Amniotic epithelial cell (primary cell): ENCODE data around the gene KLF15.

ENCODE experiments used
- DNase-seq: peaks from one replicate; pipeline ENCODE4 v3.0.0-alpha.2; 2010; ENCODE audit warnings: low read depth

The KLF15 gene

DNA sequence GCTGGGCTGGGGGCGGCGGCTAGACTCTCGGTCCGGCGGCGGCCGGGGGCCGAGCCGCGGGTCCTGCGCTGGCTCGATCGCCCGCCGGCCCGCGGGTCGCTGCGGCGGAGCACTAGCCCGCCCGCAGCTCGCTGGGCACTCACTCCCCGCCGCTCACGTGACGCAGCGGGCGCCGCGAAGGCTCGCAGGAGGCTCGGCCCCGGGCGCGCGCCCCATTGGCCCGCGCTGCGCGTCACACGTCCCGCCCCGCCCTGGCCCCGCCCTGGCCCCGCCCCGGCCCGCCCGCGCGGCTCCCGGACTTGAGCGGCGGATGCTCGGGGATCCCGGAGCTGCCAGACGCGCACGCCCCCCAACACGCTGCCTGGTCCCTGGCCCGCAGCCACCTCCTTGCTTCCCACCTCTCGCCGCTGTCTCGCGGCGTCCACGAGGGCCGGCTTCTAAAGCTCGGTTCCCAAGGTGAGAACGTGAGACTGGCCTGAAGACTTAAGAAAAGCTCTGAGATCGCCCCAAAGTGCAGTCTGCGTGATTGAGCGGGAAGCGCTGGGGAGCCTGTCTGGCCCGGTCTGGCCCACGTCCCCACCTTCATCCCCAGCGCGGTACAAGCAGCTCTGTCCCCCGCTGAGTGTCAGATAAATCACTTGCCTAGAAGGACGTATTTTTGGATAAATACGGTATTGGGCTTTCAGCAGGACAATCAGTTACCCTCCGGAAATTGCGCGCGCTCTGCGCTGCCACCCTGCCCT, at the start of gene KLF15:
Gene KLF15, minus strand, starts transcription at position 114 of the 743 bp plus-strand sequence. CDS start 4,486 bp downstream, outside the sequence.
- DNase-seq, result peak; percentile 68

DNA sequence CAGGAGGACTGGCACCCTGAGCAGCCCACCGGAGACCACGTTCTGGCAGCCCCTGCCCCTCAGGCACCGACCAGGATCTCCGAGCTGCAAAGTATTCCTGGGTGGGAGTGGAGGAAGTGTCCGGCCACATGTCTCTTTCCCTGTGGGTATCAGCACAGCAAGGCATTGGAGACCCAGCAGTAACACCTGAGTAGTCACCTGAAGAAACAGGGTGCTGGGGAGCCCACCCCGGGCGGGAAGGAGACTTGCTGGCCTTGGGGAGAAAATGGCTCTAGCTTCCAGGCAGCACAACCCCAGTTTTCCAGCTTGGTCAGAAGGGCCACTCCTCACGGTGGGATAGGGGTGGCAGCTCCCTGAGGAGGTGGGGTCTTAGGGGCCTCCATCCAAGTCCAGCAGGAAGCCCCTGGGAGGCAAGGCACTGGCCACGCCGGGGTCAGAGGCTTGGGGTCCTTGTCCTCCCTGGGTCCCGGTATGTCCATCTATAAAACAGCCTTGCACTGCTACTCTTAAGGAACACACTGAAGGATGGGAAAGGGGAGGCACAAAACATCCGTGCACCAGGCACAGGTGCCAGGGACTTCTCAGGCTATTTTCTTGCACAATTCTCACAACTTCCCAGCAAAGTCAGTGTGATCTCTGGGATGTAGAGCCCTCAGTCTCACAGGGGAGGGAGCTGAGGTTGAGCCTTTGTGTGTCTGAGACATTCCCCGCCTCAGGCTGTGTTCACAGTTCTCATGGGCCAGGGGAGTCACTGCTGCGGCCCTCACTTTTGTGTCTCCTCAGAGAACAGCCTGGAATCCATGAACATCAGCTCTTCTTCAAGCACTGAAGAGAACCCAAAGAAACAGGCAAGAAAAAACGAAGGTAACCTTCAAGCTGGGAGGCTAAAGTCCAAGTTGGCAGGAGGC, 49.4 kb upstream of the KLF15 start:
- DNase-seq, result no peak

- DNase-seq, result no peak
Measured at GRCh38 chr3:126402666-126403302, 45.6 kb upstream of the KLF15 start.

DNA sequence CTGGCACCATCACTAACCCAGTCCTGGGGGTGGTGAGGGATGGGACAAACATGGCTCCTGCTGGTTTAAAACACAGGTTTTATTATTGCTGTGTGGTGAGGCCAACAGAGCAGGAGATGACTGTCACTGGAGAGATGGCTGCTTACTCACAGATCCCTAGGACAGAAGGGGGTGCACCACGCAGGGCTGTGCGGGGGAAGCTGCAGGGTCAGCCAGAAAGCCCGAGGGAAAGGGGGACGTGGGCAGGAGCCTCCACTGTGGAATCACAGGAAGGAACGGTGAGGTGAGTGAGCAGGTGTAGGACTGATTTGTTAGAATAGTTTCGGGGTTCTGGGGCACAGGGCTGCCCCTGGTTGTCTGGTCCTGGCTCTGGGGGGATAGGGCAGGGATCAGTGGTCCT, 45.0 kb upstream of the KLF15 start:
- DNase-seq, result no peak

DNA sequence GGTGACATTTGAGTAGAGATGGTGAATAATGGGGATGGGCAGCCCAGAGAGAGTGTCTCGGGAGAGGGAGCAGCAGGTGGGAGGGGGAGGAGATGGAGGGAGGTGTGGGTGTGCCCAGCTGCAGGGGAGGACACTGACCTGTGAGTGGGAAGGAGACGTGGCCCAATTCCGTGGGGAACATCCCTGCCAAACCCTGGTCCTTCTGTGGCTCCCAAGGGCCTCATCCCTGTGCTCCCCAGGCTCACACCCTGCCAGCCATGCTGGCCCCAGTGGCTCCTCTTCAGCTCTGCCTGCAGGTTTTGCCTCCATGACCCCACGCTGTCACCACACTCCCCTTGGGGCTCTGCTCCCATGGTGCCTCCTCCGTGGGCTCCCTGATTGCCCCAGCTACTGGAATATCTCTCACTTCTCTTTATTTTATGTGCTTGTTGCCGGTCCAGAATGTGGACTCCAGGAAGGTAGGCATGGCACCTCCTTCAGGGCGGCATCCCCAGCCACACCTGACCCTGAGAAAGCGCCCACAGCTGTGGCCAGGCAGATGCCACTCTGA, 44.5 kb upstream of the KLF15 start:
- DNase-seq, result no peak

DNA sequence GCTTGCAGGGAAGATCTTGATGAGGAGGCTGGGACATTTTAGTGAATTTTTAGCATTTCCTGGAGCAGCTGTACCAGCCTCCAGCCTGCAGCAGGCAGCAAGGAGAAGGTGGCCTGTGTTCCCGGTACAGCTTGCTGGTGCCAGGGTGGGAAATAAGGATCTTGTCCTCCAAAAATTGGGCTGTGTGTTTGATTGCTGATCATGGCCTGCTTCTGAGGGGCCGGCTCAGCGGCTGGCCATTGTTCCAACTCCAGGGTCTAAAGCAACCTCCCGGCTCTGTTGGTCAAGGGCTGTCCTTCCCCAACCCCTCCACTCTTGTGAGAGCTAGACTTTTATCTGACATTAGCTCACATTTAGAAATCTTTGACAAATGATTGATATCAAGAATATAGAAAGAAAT, 42.5 kb upstream of the KLF15 start:
- no peak for DNase-seq

DNA sequence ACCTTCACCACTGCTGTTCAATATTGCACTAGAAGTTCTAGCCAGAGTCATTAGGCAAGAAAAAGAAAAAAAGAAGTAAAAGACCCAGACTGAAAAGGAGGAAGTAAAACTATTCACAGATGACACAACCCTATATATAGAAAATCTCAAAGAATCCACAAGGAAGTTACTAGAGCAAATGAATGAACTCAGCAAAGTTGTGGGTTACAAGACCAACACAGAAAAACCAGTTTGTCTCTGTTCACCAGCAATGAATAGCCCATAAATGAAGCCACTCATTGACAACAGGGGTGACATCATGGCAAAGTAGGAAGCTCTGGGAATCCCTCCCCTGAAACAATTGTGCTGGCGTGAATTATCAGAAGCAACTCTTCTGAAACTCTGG, 42.1 kb upstream of the KLF15 start:
- DNase-seq, result no peak

GRCh38 chr3:126398423-126399350, 41.5 kb upstream of the KLF15 start:
- DNase-seq, result no peak

DNA sequence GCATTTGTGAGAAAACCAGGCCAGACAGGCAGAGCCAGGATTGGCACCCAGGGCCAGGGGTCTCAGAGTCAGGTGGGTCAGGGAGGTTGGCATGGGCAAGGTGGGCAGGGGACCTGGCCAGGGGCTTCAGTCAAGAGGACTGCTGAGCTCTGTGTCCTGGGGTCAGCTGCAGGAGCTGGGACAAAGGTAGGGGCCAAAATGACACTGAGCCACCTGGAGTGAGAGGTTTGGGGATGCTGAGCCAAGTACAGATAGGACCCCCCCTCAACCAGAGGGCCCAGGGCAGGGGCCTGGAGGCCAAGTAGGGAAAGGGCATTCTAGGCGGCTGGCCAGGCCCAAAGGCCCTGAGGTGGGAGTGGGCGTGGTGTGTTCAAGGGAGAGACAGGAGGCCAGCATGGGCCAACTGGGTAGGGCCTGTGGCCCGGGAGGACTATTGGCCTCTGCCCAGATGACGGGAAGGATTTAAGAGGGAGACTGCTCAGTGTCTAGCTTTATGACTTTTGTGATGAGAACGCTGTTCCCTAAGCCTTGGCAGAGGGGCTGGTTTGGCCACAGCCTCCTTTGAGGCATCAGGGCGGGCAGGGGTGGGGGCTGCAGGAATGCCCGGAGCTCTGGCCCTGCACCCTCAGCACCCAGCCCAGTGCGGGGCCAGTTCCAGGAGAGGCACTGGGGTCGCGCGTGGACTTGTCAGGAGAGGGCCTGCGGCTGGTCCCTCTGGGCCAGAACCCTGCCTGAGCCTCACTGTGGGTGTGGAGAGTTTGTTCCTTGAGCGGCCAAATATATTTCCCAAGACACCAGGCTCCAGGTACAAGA, 40.6 kb upstream of the KLF15 start:
- DNase-seq, result no peak

DNA sequence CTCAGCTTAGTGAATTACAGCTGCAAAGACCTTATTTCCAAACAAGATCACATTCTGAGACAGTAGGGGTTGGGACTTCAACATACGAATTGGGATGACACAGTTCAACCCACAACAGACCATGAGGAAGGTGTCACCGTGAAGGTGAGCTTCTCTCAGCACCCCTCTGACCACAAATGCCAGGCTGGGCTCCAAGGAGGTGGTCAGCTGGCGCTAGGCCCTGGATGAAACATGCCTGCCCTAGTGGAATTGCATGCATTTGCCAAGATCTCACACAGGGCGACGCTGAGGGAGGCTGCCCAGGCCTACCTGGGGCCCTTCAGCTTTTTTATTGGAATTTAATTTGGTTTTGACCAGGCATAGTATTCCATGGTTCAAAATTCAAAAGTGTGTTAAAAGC, 39.3 kb upstream of the KLF15 start:
- no peak for DNase-seq

GRCh38 chr3:126395846-126396513, 38.8 kb upstream of the KLF15 start:
- DNase-seq, result no peak

GRCh38 chr3:126394977-126395321, 37.7 kb upstream of the KLF15 start:
- DNase-seq, result no peak

DNA sequence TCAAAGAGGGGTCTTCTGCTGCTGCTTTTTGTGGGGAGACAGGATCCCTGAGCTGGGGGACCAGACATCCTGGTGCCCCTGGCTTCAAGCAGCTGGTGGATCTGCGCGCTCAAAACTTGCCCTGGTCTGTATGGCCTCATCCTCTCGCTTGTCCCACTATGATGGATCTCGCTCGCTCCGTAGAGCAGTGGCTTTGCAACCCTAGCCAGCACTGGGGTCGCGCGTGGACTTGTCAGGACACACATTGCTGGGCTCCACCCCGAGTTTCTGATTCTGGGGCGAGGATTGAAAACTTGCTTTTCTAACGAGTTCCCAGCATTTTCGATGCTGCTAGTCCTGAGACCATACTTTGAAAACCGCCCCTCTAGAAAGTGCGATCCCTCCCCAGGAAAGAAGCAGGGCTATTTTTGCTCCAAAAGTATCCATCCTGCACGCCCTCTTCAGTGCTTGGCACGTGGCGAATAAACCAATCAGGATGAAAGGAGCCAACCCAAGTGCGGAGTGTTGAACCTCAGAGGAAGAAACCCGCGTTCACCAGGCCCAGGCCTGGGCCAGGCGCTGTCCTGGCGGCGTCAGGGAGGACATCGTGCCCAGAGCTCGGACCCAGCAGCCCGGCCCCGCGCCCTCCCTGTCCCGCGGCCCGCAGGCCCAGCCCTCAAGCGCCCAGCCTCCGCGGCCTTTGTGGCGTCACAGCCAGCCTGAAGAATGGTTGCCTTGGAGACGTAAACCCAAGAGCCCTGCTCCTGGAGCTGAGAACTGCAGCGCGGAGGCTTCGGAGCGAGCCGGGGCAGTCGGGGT, 37.2 kb upstream of the KLF15 start, which contains the start of gene CFAP100:
Gene CFAP100, plus strand, starts transcription at position 731 of the 798 bp plus-strand sequence. CDS start 1,092 bp downstream, outside the sequence.
- DNase-seq, result peak; percentile 47

DNA sequence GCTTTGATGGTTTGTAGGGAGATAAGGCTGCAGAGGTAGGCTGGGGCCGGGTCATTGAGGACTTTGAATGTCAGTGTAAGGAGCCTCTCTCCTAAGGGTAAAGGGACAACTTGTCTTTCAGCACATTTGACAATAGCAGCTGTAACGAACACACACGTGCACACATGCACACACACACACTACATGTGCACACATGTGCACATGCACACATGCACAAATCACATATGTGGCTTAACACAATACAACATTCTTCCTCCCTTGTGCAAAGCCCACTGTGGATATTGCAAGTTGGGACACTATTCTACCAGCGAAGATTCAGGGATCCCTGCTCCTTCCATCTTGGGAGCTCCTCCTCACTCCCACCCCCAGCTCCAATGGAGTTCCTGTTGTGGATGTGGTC, 36.4 kb upstream of the KLF15 start:
- no peak for DNase-seq

GRCh38 chr3:126392246-126392645, 35.0 kb upstream of the KLF15 start:
- no peak for DNase-seq

- no peak for DNase-seq
Measured at GRCh38 chr3:126391631-126392030, 34.4 kb upstream of the KLF15 start.

GRCh38 chr3:126390751-126391150, 33.5 kb upstream of the KLF15 start:
- DNase-seq, result no peak

DNA sequence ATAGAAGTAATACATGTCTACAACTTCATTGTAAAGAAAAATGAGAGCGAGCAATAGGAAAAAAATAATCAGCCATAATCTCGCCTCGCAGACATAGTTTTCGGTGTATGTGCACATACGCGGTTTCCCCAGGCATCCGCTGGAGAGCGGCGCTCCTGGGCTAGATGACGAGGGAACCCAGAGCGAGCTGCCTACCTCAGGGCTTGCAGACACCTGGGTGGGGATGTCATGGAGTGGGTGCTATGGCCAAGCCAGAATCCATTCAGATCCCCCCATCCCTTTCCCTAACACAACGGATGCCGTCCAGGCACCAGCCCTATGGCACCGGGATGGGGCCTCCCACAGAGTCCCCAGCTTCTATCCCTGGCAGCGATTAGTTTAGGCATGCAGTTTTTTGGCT, 33.0 kb upstream of the KLF15 start:
- no peak for DNase-seq

DNA sequence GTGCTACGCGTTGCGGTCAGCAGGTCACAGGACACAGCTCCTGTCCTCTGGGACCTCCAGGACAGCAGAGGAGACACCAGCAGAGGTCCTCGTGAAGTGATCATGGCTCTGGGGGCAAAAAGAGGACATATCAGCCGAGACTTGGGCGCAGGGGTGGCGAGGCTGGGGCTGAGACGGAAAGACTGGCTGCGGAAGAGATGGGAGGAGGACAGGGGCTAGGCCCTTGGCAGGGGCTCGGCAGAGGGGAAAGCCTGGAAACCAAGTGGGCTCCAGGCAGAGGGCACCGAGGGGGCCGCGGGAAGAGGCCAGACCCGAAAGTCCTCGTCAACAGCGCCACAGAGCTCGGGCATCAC, 32.6 kb upstream of the KLF15 start:
- no peak for DNase-seq
